Esophagus (tissue), 2 donors: ENCODE results near the gene ADARB1. TPM values are rescaled to one million over a fixed set of nuclear protein-coding genes. Genes with fewer than 3 reads are reported as not detected.

Experiments
- H3K27ac ChIP-seq, 2 donors: one replicate each; pipeline ENCODE4 v1.5.1; 2013; ENCODE audit warnings: low read depth in 2 of 2, mild to moderate bottlenecking in 2 of 2, inconsistent platforms in 1 of 2, low read length in 1 of 2, moderate library complexity in 1 of 2
- H3K27me3 ChIP-seq, 2 donors: one replicate each; pipeline ENCODE4 v1.6.1; 2013; ENCODE audit warnings: low read length in 2 of 2, control low read depth in 1 of 2, mild to moderate bottlenecking in 1 of 2; ENCODE audit not compliant: insufficient read depth in 2 of 2, control insufficient read depth in 1 of 2
- H3K36me3 ChIP-seq, 2 donors: one replicate each; pipeline ENCODE4 v1.6.1; 2013; ENCODE audit warnings: low read length in 1 of 2; ENCODE audit not compliant: control insufficient read depth in 2 of 2, insufficient read depth in 2 of 2
- H3K4me1 ChIP-seq, 2 donors: one replicate each; pipeline ENCODE4 v1.6.1; 2013; ENCODE audit warnings: low read length in 1 of 2; ENCODE audit not compliant: control insufficient read depth in 2 of 2, insufficient read depth in 2 of 2
- H3K4me3 ChIP-seq, 2 donors: one replicate each; pipeline ENCODE4 v1.5.1; 2013; ENCODE audit warnings: low read length in 2 of 2, mild to moderate bottlenecking in 2 of 2, low read depth in 1 of 2, moderate library complexity in 1 of 2
- H3K9me3 ChIP-seq, 2 donors: one replicate each; pipeline ENCODE4 v1.6.1; 2013; ENCODE audit warnings: mild to moderate bottlenecking in 2 of 2, low read depth in 1 of 2, low read length in 1 of 2, moderate library complexity in 1 of 2; ENCODE audit not compliant: control insufficient read depth in 2 of 2, insufficient read depth in 1 of 2
- WGBS, 2 donors: extraction: QIAGEN DNeasy Blood & Tissue Kit; methylation state at CpG; one replicate each; pipeline ENCODE4 v1.1.7; 2013; 5-methylcytosine and 5-hydroxymethylcytosine counted together
- polyA plus RNA-seq, 2 donors: library from polyadenylated mRNA; stranded (reverse); fragments of 200-250 nt; gene quantifications; one replicate each; pipeline ENCODE4 v1.2.3, GENCODE V29; 2013
- donor health status: healthy with polysubstance abuse.
- donor health status: Bipolar disorder and iron deficiency.

ADARB1 gene
- polyA plus RNA-seq, 2 donors, result 4.7 to 7.9 TPM

DNA sequence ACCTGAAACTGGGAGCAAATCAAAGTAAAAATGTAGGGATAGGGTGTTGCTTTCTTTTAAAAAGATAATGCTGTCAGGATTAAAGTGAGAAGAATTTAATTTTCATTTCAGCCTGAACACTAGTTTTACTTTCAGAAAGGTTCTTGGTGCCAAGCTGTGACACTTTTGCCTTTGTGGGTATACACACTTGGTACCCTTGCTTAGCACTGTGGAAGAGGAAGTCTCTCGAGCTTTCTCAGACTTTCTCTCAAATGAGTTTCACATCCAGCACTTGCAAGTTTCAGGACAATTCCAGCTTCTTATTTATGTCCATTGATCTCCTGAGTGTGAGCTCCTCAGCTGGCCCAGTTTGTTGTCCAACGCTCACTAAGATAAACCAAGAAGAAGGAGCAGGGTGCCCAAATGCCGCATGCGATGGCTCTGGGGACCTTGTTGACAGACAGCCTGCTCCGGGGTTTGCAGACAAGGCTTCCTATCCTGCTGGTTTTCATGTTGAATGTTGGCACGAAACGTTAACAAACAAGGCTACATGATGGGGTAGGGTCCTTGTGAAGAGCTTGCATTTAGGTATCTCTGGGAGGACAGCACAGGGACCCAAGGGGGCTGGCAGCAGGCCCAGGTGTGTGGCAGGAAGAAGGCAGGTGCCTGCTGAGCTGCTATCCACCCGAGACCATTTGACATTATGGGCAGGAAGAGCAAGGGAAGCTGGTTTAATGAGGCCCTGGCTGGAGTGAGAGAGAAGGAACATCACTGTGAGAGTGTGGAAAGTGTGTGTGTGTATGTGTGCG, 133.7 kb downstream of the ADARB1 start:
- WGBS, 2 donors, result 85 to 88% methylated on average over 9 of the region's 9 CpGs
- no peaks in the 10 kb centered on the region for H3K9me3 ChIP-seq
- H3K4me3 ChIP-seq, result no peak overlapping the region
- H3K4me1 ChIP-seq, result peaks cover 0 to 4% of the 10 kb centered on the region in 2 donors
- H3K27ac ChIP-seq, result no peak overlapping the region
- H3K36me3 ChIP-seq, result peaks cover 11 to 12% of the 10 kb centered on the region in 2 donors
- H3K27me3 ChIP-seq, result no peaks in the 10 kb centered on the region

DNA sequence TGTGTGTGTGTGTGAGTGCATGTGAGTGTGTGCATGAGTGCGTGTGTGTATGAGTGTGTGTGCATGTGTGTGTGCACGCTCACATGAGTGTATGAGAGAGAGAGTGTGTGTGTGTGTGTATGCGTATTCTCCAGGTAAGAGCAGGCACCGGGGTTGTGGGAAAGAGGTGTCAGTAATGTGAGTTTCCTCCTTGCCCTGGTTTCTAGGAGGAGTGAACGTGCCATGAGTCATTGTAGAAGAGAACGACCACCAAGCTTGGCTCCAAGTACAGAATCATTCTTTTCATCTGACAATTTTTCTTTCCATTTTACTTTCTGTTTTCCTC, 134.2 kb downstream of the ADARB1 start:
- H3K4me1 ChIP-seq, result peaks cover 0 to 4% of the 10 kb centered on the region in 2 donors
- no peaks in the 10 kb centered on the region for H3K27me3 ChIP-seq
- H3K36me3 ChIP-seq, result peaks cover 6 to 12% of the 10 kb centered on the region in 2 donors
- no peaks in the 10 kb centered on the region for H3K9me3 ChIP-seq
- WGBS, 2 donors, result 74% methylated on average over 6 of the region's 6 CpGs
- no peak overlapping the region for H3K27ac ChIP-seq
- H3K4me3 ChIP-seq, result no peak overlapping the region

DNA sequence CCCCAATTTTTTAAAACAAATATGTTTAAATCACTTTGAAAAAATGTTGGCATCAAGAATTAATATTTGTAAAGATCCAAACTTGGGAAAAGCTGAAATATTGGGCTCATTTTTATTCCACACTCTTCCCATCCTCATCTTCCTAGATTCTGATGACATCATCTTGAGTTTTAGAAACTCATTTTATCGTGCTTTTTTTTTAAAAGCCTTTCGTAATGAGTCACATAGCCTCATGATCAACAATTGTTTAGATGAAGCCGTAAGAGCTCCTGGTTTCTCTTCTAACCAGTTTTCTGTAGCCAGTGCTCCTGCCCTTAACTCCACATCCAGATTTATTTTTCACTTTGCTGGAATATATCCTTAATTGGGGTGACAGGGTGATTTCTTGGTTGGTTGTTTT, 134.7 kb downstream of the ADARB1 start:
- H3K4me1 ChIP-seq, result peaks cover 0 to 4% of the 10 kb centered on the region in 2 donors
- 58 to 60% methylated on average over 3 of the region's 3 CpGs for WGBS, 2 donors
- H3K27me3 ChIP-seq, result no peaks in the 10 kb centered on the region
- H3K27ac ChIP-seq, result no peak overlapping the region
- peaks cover 5 to 12% of the 10 kb centered on the region in 2 donors for H3K36me3 ChIP-seq
- H3K4me3 ChIP-seq, result no peak overlapping the region
- no peaks in the 10 kb centered on the region for H3K9me3 ChIP-seq

DNA sequence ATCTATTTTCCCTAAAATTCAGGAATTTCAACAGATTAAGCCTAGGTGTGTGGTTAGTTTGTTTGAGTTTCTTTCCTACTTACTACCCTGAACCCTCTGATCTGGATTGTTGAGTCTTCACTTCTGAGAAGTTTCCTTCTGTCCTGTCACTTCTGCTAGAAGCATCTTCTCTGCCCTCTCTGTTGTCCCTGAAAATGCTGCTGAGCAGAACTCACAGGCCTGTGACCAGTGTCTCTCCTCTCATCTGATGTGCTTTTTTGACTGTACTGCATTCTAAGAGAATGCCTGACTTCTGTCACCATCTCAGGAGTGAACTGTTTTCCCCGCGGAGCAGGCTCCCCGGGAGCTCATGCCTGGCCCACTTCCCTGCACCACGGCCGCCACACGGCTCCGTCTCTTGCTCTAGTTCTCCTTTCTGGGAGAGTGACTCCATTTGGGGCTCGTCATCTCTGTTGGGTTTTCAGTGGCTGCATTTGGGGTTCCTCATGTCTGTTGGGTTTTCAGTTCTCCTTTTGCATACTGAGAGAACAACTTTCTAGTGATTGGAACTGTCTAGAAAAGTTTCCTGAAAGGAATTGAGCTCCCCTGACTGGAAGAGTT, 135.4 kb downstream of the ADARB1 start:
- Histone ChIP-seq H3K4me3 (no peak overlapping the region), H3K4me1 (peaks cover 0 to 4% of the 10 kb centered on the region in 2 donors), H3K9me3 (no peaks in the 10 kb centered on the region), H3K27ac (no peak overlapping the region), H3K36me3 (peaks cover 5 to 6% of the 10 kb centered on the region in 2 donors), H3K27me3 (no peaks in the 10 kb centered on the region)
- WGBS, 2 donors, result 84 to 85% methylated on average over 8 of the region's 8 CpGs

DNA sequence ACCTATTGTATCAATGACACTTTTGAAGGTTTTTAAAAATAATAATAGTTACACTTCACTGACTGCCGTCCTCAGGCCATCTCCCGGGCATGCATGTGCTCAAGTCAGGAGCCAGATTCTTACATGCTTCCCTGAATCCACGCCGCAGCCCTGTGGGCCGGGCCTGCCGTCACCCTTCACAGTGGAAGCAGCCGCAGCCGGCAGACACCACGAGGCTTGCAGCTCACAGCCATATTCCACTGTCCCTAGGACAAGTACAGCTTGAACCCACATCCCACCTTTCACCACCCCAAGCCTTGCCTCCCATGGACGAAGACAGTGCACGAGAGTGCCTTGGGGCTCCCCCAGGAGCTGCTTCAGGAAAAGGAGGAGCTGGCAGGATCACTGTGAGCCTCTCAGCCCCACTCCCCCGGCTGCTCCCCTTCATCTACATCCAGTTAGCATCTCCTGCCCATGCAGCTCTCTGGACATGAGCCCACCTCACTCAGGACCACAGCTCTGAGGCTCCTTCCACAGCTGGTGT, 136.1 kb downstream of the ADARB1 start:
- Histone ChIP-seq H3K27me3 (no peaks in the 10 kb centered on the region), H3K4me3 (no peak overlapping the region), H3K4me1 (peaks cover 0 to 4% of the 10 kb centered on the region in 2 donors), H3K27ac (no peak overlapping the region), H3K36me3 (peaks cover 5% of the 10 kb centered on the region in 2 donors), H3K9me3 (no peaks in the 10 kb centered on the region)
- 84% methylated on average over 12 of the region's 12 CpGs for WGBS, 2 donors

DNA sequence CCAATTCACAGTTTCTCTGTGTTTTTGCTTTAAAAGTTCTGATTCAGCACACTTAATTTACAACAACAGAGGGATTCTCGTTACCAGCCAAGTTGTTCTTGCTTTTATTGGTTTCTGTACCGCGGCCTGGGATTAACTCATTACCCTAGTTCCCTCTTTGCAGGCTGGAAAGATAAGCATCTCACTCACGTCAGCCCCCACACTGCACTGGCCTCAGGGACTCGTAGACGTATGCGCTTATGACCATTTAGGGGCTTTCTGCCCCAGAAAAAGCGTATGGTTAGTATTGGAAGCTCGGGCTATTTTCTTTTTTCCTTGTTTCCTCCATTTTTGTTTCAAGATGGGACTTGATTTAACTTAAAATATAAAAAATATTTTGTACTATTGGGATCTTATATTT, 137.3 kb downstream of the ADARB1 start:
- Histone ChIP-seq H3K27me3 (no peaks in the 10 kb centered on the region), H3K27ac (no peak overlapping the region), H3K4me1 (peaks cover 0 to 4% of the 10 kb centered on the region in 2 donors), H3K4me3 (no peak overlapping the region), H3K9me3 (no peaks in the 10 kb centered on the region), H3K36me3 (peaks cover 5% of the 10 kb centered on the region in 2 donors)
- 86 to 90% methylated on average over 9 of the region's 9 CpGs for WGBS, 2 donors

DNA sequence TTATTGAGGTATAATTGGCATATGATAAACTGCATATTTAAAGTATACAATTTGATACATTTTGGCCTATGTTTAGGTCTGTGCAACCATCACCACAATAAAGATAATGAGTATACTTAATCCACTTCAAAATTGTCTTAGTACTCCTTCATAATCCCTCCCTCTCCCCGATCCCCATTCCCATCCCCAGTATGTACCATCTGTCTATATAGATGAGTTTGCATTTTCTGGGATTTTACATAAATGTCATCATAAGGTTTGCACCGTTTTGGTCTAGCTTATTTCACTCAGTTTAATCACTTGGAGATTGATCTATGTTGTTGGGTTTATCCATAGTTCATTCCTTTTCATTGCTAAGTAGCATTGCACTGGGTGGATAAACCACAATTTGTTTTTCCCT, 139.0 kb downstream of the ADARB1 start:
- 84 to 93% methylated on average over 2 of the region's 2 CpGs for WGBS, 2 donors
- no peaks in the 10 kb centered on the region for H3K9me3 ChIP-seq
- peaks cover 0 to 3% of the 10 kb centered on the region in 2 donors for H3K4me1 ChIP-seq
- no peaks in the 10 kb centered on the region for H3K27me3 ChIP-seq
- no peak overlapping the region for H3K27ac ChIP-seq
- H3K36me3 ChIP-seq, result peaks cover 5% of the 10 kb centered on the region in 2 donors
- H3K4me3 ChIP-seq, result no peak overlapping the region

DNA sequence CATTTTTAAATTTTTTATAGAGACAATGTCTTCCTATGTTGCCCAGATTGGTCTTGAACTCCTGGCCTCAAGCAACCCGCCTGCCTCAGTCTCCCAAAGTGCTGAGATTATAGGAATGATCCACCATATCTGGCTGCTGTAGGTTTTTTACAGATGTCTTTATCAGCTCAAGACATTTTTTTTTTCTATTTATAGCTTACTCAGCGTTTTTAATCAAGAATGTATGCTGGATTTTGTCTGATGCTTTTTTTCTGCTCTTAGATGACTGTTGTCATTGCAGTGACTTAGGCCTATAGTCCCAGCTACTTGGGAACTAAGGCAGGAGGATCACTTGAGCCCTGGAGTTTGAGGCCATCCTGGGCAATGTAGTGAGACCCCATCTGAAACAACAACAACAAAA, 140.8 kb downstream of the ADARB1 start:
- no peak overlapping the region for H3K4me3 ChIP-seq
- peaks cover 5% of the 10 kb centered on the region in 2 donors for H3K36me3 ChIP-seq
- H3K9me3 ChIP-seq, result no peaks in the 10 kb centered on the region
- WGBS, 2 donors, result 81 to 88% methylated on average over 2 of the region's 2 CpGs
- peaks cover 0 to 3% of the 10 kb centered on the region in 2 donors for H3K4me1 ChIP-seq
- no peak overlapping the region for H3K27ac ChIP-seq
- H3K27me3 ChIP-seq, result no peaks in the 10 kb centered on the region

DNA sequence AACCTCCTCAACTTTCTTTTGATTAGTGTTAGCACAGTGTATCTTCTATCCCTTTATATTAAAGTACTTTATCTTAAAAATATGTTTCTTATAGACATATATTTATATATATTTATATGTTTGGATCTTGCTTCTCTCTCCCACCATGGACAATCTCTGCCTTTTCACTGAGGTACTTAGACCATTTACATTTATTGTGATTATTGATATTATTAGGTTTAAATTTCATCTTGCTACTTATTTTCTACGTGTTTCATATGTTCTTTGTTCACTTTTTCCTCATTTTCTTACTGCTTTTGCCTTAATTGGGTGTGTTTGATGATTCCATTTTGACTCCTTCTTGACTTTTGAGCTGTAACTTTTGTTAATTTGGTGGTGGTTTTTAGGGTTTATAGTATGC, 142.6 kb downstream of the ADARB1 start:
- Histone ChIP-seq H3K36me3 (peaks cover 0 to 16% of the 10 kb centered on the region in 2 donors), H3K4me1 (peaks cover 0 to 3% of the 10 kb centered on the region in 2 donors), H3K27ac (no peak overlapping the region), H3K9me3 (no peaks in the 10 kb centered on the region), H3K4me3 (no peak overlapping the region), H3K27me3 (no peaks in the 10 kb centered on the region)
- 81% methylated on average over 1 of the region's 1 CpG for WGBS, 2 donors
